Suppressor macrophage treated with lipopolysaccharide for 1 hour (primary cell): Measurements from ENCODE around the gene CTCFL.
"Not testable (repeated sequence)": the region's sequence is repeated elsewhere in the genome, so short reads cannot be mapped to it uniquely, and the experiment has no call there.

Experiments
- DNase-seq, 3 donors: peaks; one replicate each; pipeline ENCODE4 v3.0.0-alpha.2; 2020 to 2022

Gene CTCFL

DNA sequence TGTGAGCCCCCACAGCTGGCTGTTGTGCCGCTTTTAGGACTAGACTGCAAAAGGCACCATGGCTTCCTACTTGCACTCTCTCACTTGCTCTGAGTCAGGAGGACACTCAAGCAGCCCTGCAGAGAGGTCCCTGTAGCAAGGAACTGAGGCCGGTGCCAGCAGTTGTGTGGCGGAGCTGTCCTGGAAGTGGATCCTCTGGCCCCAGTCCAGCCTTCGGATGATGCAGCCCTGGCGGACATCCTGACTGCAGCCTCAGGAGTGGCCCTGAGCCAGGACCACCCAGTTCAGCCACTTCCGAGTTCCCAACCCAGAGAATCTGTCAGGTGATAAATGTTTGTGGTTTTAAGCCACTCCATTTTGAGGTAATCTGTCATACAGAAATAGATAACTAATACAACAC lies 17.5 kb downstream of the CTCFL start:
- no peak for DNase-seq

GRCh38 chr20:57505979-57506378 lies 19.0 kb downstream of the CTCFL start:
- DNase-seq: no peak

GRCh38 chr20:57504411-57504810 lies 20.5 kb downstream of the CTCFL start:
- no peak for DNase-seq

DNA sequence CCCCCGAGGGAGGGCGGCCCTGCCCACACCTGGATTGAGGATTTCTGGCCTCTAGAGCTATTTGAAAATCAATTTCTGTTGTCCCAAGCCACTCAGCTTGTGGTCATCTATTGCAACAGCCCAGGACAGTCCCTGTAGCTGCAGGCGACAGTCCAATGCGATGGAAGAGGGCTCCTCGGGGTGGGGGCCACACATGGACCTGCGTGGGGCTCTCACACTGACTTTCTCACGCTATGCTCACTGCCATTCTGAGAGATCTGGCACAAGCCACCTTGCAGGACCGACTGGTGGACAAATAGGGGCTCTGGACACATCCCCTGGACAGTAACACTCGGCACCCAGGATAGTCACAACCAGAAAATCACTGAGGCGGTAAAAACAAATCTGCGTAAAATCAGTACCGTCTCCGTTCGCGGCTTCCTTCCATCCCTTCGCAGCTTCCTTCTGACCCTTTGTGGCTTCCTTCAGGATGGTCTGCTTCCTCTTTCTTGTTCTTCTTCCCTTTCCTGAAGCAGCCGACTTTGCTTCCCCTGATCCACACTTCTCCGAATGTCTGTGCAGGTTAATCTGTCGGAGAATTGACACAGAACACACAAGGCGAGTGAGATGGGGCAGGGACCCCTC lies 21.8 kb downstream of the CTCFL start:
- peak; percentile 64 to 75 (median 67) for DNase-seq

DNA sequence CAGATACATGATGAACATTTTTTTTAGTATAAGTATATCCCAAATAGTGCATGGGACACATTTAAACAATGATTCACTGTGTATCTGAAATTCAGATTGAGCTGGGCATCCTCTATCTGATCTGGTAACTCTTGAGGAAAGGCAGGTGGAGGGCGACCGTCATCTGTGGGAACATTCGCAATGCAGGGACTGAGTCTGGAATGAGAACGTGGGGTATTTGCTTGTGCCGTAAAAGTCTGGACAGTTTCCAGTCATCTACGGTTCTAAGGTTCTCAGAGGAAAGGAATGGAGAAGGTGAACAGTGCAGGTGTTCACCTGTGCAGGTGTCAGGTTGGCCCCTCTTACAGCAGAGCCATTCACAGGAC lies 22.6 kb downstream of the CTCFL start:
- DNase-seq: no peak

DNA sequence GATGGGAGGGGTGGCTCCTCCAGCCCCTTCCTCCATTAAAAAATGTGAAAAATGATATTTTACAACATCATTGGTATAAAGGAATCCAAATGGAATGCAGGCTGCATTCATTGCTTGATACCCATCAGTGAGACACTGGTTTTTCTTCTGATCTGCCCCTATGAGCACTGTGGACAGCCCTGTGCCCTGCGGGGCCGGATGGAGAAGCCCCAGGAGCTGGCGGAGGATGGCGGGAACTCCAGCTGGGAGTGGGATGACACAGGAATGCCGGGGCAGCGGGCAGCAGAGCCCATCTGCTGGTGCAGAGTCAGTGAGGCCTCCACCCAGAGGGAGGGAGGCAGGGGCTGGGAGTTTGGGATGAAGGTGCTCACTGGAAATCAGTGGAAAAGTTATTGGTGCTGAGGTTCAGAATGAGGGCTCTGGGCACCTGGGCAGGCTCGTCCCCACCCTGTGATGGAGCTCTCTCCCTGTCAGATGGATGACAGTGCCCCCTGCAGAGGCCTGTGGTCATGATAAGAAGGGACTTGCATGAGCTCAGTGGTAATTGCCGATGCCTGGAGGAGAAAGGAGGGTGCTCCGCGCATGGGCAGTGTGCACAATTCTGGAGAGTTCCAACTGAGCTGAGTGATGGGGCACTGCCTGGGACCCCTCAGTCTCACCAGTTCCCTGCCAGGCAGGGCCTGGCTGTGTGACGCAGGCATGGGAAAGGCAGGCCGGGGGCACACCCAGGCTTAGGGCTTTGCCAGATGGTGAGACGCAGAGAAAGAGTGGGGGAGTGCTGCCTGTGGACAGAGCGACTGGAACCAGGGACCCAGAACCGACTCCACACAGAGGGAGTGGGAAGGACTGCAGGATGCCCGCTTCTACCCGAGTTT lies 23.2 kb downstream of the CTCFL start:
- no peak for DNase-seq

- DNase-seq: no peak
Measured at GRCh38 chr20:57500962-57501361, 24.0 kb downstream of the CTCFL start.

- no peak for DNase-seq
Measured at GRCh38 chr20:57500235-57500634, 24.7 kb downstream of the CTCFL start.

GRCh38 chr20:57499676-57500075 lies 25.3 kb downstream of the CTCFL start:
- no peak for DNase-seq

- peak; percentile 63 to 64 (median 63) for DNase-seq
Measured at GRCh38 chr20:57498425-57499400, 26.2 kb downstream of the CTCFL start.

DNA sequence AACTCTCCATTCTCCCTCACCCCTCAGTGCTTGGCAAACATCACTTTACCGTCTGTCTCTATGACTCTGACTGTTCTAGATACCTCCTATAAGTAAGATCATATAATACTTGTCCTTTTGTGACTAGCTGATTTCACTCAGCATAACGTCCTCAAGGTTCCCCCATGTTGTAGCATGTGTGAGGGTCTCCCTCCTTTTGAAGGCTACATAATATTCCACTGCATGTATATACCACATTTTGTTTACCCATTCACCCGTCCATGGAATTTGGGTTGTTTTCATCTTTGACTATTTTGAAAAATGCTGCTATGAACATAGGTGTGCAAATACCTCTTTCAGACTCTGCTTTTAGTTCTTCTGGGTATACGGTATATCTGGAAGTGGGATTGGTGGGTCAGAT lies 28.3 kb downstream of the CTCFL start:
- no peak for DNase-seq

- DNase-seq: no peak
Measured at GRCh38 chr20:57495978-57496377, 29.0 kb downstream of the CTCFL start.

- DNase-seq: no peak
Measured at GRCh38 chr20:57493091-57493615, 31.8 kb downstream of the CTCFL start.

DNA sequence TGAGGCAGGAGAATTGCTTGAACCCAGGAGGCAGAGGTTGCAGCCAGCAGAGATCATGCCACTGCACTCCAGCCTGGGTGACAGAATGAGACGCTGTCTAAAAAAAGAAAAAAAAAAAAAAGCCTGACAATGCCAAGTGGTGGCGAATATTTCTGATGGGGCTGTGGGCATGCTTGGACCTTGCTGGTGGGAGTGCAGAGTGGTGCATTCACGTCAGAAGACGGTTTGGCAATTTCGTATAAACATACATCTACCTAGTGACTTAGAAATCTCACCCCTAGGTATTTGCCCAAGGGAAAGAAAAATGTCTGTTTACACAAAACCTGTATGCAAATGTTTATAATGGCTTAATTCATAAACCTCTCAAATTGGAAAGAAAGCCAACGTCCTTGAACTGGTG lies 33.6 kb downstream of the CTCFL start:
- no peak for DNase-seq

GRCh38 chr20:57488277-57488676 lies 36.7 kb downstream of the CTCFL start:
- DNase-seq: not testable (repeated sequence)

DNA sequence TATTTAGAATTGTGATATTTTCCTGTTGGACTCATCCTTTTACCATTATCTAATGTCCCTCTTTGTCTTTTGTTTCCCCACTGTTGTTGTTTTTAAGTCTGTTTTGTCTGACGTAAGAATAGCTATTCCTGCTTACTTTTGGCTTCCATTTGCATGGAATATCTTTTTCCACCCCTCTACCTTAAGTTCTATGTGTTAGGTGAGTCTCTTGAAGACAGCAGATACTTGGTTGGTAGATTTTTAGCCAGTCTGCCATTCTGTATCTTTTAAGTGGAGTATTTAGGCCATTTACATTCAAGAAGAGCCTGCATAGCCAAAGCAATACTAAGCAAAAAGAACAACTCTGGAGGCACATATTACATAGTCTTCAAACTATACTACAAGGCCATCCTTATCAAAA lies 39.2 kb downstream of the CTCFL start:
- no peak for DNase-seq

GRCh38 chr20:57484772-57485171 lies 40.2 kb downstream of the CTCFL start:
- DNase-seq: no peak

- no peak for DNase-seq
Measured at GRCh38 chr20:57483287-57484050, 41.5 kb downstream of the CTCFL start.

DNA sequence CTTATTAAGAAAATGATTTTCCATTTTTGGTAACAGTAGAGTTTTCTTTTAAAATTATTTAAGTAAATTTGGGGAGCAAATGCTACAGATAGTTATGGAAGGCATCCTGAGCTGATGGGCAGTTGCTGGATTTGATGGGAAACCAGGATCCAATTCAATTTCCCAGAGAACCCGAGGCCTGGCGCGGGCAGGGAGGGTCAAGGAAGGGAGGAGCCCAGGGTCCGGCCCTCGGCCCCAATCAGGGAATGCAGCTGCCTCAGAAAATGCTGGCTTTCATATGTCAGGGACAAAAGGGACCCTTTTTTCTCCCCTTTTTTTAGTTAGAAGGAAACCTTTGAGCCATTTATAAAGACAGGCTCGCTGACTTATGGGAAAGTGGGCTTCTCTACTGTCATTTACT lies 42.1 kb downstream of the CTCFL start:
- DNase-seq: no peak

DNA sequence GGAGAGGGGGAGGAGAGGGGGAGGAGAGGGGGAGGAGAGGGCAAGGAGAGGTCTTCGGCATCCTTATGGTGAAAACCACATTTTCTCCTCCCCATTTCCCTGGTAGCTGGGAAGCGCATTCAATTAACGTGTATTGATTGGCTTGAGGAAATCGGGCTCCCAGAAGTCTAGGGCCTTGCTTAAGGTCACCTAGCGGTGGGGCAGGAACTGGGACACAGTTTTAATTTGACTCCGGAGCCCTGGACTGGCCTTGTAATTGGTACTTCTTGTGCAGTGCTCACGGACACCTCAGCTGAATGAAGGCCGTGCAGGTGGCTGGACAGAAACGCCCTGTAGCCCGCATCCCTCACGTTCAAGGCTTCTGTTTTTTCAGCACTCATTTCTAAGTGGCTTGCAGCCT lies 42.8 kb downstream of the CTCFL start:
- no peak for DNase-seq

DNA sequence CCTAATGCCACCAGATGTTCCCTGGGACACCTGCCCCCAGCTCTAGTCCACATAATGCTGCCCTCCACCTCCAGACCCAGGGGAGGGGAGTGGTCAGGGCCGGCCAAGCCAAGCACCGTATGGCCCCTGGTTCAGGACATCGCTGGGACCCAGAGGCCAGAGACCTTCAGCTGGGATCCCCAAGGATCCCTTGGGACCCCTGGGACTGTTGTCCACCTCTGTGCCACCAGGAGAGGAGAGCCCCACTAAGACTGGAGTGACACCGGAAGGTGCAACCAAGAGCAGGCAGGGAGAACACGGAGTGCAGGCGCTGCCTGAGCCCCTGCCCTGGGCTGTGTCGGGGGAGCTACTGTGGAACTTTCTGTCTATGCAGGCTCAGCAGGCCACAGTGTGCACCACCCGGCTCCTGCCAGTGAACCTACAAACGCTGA lies 43.6 kb downstream of the CTCFL start:
- DNase-seq: no peak

- DNase-seq: no peak
Measured at GRCh38 chr20:57480444-57481160, 44.3 kb downstream of the CTCFL start.
